OCI-LY7 (cell line): ENCODE measurements around the gene USP6NL. TPM values are rescaled to one million over a fixed set of nuclear protein-coding genes. Genes with fewer than 3 reads are reported as not detected.

Experiments used
- BruUV-seq: library from RNA; stranded (reverse); fragments of 400-500 nt; replicated peaks from 2 replicates; lab custom pipeline; 2021; lab: Mats Ljungman, UMichigan
- CTCF ChIA-PET: fragments of 300-600 bp; sonication (Branson Sonifier 250); formaldehyde crosslinking; loops from one replicate; lab custom pipeline; 2022; ENCODE audit warnings: antibody characterized with exemption; ENCODE audit not compliant: unreplicated experiment; lab: Charles Lee
- POLR2A ChIA-PET: fragments of 300-600 bp; sonication (Branson Sonifier 250); formaldehyde crosslinking; loops from one replicate; lab custom pipeline; 2022; ENCODE audit warnings: antibody characterized with exemption; lab: Charles Lee
- DNase-seq: peaks from one replicate; pipeline ENCODE4 v3.0.0-alpha.2; 2015; ENCODE audit warnings: low spot score
- H2AFZ ChIP-seq: fragments of 200-600 bp; sonication (generic), shearing (Covaris generic); 2 replicates; pipeline ENCODE4 v1.6.1; 2014; ENCODE audit warnings: mild to moderate bottlenecking, antibody characterized with exemption, low read length, moderate library complexity
- H3K27ac ChIP-seq: fragments of 200-600 bp; sonication (generic); 2 replicates; pipeline ENCODE4 v1.5.1; 2014; ENCODE audit warnings: mixed run types, low read depth, mild to moderate bottlenecking, moderate library complexity, low read length, inconsistent platforms; ENCODE audit not compliant: poor library complexity, severe bottlenecking
- H3K36me3 ChIP-seq: fragments of 200-600 bp; sonication (generic); 2 replicates; pipeline ENCODE4 v1.6.1; 2014; ENCODE audit warnings: mild to moderate bottlenecking, antibody characterized with exemption, low read length, moderate library complexity, mixed read lengths; ENCODE audit not compliant: insufficient read depth
- H3K4me1 ChIP-seq: fragments of 200-600 bp; sonication (generic); 2 replicates; pipeline ENCODE4 v1.5.1; 2014; ENCODE audit warnings: mild to moderate bottlenecking, low read length; ENCODE audit not compliant: insufficient read depth, poor library complexity, severe bottlenecking
- H3K4me2 ChIP-seq: fragments of 200-600 bp; sonication (generic); 2 replicates; pipeline ENCODE4 v1.6.1; 2014; ENCODE audit warnings: mild to moderate bottlenecking, low read length
- H3K4me3 ChIP-seq: fragments of 200-600 bp; sonication (generic); 2 replicates; pipeline ENCODE4 v1.5.1; 2014; ENCODE audit warnings: mild to moderate bottlenecking, low read depth, low read length; ENCODE audit not compliant: poor library complexity, severe bottlenecking
- H3K79me2 ChIP-seq: fragments of 200-600 bp; sonication (generic); 2 replicates; pipeline ENCODE4 v1.6.1; 2016; ENCODE audit warnings: low read depth, mild to moderate bottlenecking, low read length, moderate library complexity, mixed read lengths; ENCODE audit not compliant: insufficient read depth
- H3K9me2 ChIP-seq: fragments of 200-600 bp; sonication (generic); 2 replicates; pipeline ENCODE4 v1.6.1; 2016; ENCODE audit warnings: mild to moderate bottlenecking, low read length, mixed read lengths; ENCODE audit not compliant: insufficient read depth
- H3K9me3 ChIP-seq: fragments of 200-600 bp; sonication (generic); 2 replicates; pipeline ENCODE4 v1.6.1; 2014; ENCODE audit warnings: mild to moderate bottlenecking, mixed run types, low read length, mixed read lengths
- H4K20me1 ChIP-seq: fragments of 200-600 bp; sonication (generic); 2 replicates; pipeline ENCODE4 v1.6.1; 2014; ENCODE audit warnings: mild to moderate bottlenecking, antibody characterized with exemption, low read length, moderate library complexity, mixed read lengths; ENCODE audit not compliant: insufficient read depth
- EZH2phosphoT487 ChIP-seq: fragments of 200-600 bp; sonication (generic); IDR thresholded peaks from 2 replicates; pipeline ENCODE4 v1.6.1; 2018; ENCODE audit warnings: low read depth, borderline replicate concordance, mild to moderate bottlenecking, mixed run types, antibody characterized with exemption, low read length, moderate library complexity, mixed read lengths
- intact Hi-C: fragments of 100-400 bp; cut with micrococcal nuclease; formaldehyde crosslinking; loops from one replicate; pipeline ENCODE4 v1.10.0; 2022; ENCODE audit not compliant: unreplicated experiment
- total RNA-seq, 2 experiments: library from RNA; depleted of rRNA in 1 of 2; stranded (reverse); fragments of >200 nt in 1 of 2; shearing (Covaris generic) in 1 of 2; gene quantifications; 2 replicates each; pipeline ENCODE4 v1.2.3, GENCODE V29; 2014 to 2022
- TF ChIP-seq, protein P1 (sequence below): fragments of 200-600 bp; sonication (generic); conservative IDR thresholded peaks from 2 replicates; pipeline ENCODE4 v1.5.1; 2014; ENCODE audit warnings: mild to moderate bottlenecking, antibody characterized with exemption, low read length, moderate library complexity, mixed read lengths

The USP6NL gene
- total RNA-seq, 2 experiments from 2014 or later = 41.7 to 59.7 TPM

DNA sequence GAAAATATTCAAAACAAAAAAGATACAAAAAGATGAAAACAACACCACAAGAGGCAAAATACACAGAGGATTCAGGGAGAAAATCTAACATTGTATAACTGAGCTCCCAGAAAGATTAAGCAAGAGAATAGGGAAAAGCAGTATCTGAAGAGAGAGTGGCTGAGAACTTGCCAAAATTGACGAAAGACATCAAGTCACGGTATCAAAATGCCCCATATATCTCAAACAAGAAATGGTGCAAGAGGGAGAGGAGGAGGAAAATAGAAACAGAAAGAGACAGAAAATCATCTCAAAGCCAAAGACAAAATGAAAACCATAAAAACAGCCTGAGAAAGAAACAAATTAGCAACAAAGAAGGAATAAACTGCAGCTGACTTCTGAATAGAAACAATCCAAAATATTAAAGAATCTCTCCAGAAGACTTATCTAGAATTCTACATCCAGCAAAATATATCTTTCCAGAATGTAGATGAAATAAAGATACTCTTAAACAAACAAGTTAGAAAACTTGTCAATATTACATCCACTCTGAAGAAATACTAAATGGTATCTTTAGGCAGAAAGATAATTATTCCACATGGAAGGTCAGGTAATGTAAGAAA, 5.5 kb downstream of the USP6NL start:
- ChIA-PET POLR2A (interaction anchor here (0.6 to 5.2 kb wide), 11 partner anchors 12 to 115 kb away, joined by 3 to 77 read pairs (median 7); no protein-coding TSS in a partner anchor), CTCF (no interaction called here)
- Histone ChIP-seq H3K79me2 (peaks cover 100% of the 10 kb centered on the region), H2AFZ (no peak overlapping the region), H3K4me2 (peak overlapping the region; percentile 100), H3K4me1 (peaks cover 84% of the 10 kb centered on the region), H3K9me2 (no peaks in the 10 kb centered on the region), H3K36me3 (peaks cover 12% of the 10 kb centered on the region), H3K9me3 (no peaks in the 10 kb centered on the region; the same call in 1 of the 2 replicates), H3K27ac (peak overlapping the region; percentile 84), H3K4me3 (peak overlapping the region; percentile 61), H4K20me1 (peaks cover 37% of the 10 kb centered on the region)
- TF ChIP-seq EZH2phosphoT487 = no peak
- TF ChIP-seq, protein P1, sequence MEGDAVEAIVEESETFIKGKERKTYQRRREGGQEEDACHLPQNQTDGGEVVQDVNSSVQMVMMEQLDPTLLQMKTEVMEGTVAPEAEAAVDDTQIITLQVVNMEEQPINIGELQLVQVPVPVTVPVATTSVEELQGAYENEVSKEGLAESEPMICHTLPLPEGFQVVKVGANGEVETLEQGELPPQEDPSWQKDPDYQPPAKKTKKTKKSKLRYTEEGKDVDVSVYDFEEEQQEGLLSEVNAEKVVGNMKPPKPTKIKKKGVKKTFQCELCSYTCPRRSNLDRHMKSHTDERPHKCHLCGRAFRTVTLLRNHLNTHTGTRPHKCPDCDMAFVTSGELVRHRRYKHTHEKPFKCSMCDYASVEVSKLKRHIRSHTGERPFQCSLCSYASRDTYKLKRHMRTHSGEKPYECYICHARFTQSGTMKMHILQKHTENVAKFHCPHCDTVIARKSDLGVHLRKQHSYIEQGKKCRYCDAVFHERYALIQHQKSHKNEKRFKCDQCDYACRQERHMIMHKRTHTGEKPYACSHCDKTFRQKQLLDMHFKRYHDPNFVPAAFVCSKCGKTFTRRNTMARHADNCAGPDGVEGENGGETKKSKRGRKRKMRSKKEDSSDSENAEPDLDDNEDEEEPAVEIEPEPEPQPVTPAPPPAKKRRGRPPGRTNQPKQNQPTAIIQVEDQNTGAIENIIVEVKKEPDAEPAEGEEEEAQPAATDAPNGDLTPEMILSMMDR = no peak
- BruUV-seq = no TSS peak
- intact Hi-C loops = no loop called here
- DNase-seq = no peak

DNA sequence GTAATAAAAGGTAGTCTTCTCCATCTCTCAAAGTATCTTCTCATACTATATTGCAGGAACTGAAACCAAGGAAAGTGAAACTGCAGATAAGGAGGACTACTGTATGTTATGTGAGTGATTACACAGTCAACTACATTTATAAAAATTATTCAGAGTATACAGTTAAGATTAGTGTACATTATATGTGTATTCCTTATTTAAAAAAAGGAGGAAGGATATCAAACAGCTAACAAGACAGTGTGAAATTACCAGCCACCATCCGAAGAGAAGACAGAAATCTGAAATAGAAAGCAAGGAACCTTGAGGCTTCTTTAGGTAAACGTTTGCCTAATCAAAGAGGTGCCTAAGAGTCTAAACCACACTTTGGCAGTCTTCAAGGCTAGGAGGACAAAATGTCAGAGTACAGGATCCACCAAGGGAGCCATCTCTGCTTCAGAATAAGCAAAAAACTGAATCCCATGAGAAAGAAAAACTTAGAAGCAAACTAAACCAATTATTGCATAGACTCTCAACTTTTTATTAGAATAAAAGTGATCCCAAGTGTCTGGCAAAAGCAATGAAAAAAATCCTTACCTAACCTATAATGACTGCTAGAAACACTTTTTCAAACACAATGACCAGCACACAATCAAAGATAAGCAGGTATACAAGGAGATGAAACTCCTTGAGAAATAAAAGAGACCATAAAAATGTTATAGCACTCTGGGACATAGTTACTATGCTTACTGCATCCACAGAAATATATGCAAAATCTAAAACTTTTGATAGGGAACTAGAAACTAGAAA, 6.4 kb downstream of the USP6NL start:
- CTCF ChIA-PET = no interaction called here
- BruUV-seq = no TSS peak
- peak; percentile 54 for DNase-seq
- Histone ChIP-seq H3K9me2 (no peaks in the 10 kb centered on the region), H3K27ac (peak overlapping the region; percentile 84), H3K4me3 (peak overlapping the region; percentile 61), H3K4me1 (peaks cover 86% of the 10 kb centered on the region), H2AFZ (no peak overlapping the region), H3K79me2 (peaks cover 100% of the 10 kb centered on the region), H3K9me3 (no peaks in the 10 kb centered on the region; the same call in 1 of the 2 replicates), H4K20me1 (peaks cover 37% of the 10 kb centered on the region), H3K4me2 (peak overlapping the region; percentile 100), H3K36me3 (peaks cover 19% of the 10 kb centered on the region)
- TF ChIP-seq, protein P1 = no peak
- TF ChIP-seq EZH2phosphoT487 = no peak
- POLR2A ChIA-PET = interaction anchor here (1.0 to 4.2 kb wide), 5 partner anchors 12 to 82 kb away, joined by 4 to 18 read pairs (median 7); no protein-coding TSS in a partner anchor
- intact Hi-C loops = no loop called here
